GM18505 (cell line): Measurements from ENCODE around the gene PCDHB7.
"Not testable (repeated sequence)": the region's sequence is repeated elsewhere in the genome, so short reads cannot be mapped to it uniquely, and the experiment has no call there.

ENCODE experiments used
- ATAC-seq: cut with Tn5 transposase; IDR thresholded peaks from one replicate; pipeline ENCODE4 v1.9.1; 2021; ENCODE audit not compliant: unreplicated experiment
- POLR2A ChIP-seq: IDR thresholded peaks from 4 replicates; pipeline ENCODE4 v1.6.1; 2011; ENCODE audit warnings: borderline replicate concordance; ENCODE audit not compliant: insufficient read depth, insufficient read length; ENCODE audit errors: extremely low read depth

Gene PCDHB7

DNA sequence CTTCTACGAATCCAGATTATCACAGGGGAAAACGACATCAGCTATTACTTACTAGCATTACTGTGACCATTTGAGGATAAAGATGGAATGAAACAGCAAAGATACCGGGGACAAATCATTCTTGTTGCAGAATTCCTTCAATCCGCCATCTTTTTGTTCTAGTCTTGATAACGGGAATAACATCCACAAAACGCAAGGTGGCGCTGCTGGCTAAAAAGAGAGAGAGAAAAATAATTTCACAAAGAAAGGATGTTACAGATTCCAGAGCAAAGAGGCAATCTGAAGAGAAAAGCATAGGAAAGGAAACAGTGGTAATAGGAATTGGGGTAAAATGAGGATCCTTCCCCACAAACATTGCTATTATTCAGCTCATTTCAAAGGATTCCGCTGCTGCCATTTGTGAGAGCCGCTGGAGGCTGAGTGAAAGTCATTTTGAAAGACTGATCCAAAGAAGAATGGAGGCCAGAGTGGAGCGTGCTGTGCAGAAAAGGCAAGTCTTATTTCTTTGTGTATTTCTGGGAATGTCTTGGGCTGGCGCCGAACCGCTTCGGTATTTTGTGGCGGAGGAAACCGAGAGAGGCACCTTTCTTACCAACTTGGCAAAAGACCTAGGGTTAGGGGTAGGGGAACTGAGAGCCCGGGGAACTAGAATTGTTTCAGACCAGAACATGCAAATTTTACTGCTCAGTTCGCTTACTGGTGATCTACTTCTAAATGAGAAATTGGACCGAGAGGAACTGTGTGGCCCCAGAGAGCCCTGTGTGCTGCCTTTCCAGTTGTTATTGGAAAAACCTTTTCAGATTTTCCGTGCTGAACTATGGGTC is at the start of gene PCDHB7:
Gene PCDHB7 (plus strand): TSS at position 264 of the 824 bp plus-strand sequence. CDS start 192 bp downstream, at position 456.
- no peak for TF ChIP-seq POLR2A
- no peak for ATAC-seq

DNA sequence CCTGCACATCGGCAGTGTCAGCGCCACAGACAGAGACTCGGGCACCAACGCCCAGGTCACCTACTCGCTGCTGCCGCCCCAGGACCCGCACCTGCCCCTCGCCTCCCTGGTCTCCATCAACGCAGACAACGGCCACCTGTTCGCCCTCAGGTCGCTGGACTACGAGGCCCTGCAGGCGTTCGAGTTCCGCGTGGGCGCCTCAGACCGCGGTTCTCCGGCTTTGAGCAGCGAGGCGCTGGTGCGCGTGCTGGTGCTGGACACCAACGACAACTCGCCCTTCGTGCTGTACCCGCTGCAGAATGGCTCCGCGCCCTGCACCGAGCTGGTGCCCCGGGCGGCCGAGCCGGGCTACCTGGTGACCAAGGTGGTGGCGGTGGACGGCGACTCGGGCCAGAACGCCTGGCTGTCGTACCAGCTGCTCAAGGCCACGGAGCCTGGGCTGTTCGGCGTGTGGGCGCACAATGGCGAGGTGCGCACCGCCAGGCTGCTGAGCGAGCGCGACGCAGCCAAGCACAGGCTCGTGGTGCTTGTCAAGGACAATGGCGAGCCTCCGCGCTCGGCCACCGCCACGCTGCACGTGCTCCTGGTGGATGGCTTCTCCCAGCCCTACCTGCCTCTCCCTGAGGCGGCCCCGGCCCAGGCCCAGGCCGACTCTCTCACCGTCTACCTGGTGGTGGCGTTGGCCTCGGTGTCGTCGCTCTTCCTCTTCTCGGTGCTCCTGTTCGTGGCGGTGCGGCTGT is 48.9 kb upstream of the PCDHB7 start:
- ATAC-seq, result not testable (repeated sequence)

DNA sequence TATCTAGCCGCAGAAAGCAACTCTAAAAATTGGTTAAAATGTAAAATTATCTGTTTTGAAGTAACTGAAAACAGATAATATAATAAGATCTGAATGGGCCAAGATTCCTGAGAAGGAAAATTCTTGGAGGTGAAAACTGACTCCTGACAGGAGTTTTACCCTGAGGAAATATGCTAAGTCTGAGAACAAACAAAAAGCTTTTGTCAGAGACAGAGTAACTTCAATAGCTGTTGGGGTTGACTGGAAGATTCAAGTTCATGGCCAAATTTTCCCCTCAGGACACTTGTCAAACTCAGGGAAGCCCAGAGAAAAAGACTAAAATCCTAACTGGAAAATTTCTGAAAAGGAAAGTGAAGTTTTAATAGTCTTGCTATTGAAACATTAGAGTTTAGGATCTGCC is 45.1 kb upstream of the PCDHB7 start:
- TF ChIP-seq POLR2A, result no peak
- no peak for ATAC-seq

DNA sequence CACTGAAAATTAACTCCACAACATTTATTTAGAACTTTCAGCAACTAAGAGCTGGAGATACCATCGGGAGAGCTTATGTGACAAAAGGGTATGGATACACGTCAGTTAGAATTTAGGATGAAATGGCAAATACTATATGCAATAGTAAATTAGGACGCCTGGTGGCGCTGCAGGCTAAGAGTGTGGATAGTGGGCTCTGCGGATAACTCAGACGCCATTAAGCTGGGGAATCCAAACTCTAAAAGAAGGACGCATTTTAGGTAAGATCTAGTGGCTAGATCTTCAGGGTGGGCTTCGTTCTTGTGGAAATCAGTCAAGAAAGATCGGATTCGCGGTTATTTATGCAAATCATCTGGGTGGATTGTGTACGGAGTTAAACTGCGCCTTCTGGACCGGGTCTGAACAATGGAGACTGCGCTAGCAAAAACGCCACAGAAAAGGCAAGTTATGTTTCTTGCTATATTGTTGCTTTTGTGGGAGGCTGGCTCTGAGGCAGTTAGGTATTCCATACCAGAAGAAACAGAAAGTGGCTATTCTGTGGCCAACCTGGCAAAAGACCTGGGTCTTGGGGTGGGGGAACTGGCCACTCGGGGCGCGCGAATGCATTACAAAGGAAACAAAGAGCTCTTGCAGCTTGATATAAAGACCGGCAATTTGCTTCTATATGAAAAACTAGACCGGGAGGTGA is 37.3 kb upstream of the PCDHB7 start, which contains the start of gene PCDHB5:
Gene PCDHB5 (plus strand): TSS at position 177 of the 688 bp plus-strand sequence. CDS start 229 bp downstream, at position 406.
- ATAC-seq, result no peak

DNA sequence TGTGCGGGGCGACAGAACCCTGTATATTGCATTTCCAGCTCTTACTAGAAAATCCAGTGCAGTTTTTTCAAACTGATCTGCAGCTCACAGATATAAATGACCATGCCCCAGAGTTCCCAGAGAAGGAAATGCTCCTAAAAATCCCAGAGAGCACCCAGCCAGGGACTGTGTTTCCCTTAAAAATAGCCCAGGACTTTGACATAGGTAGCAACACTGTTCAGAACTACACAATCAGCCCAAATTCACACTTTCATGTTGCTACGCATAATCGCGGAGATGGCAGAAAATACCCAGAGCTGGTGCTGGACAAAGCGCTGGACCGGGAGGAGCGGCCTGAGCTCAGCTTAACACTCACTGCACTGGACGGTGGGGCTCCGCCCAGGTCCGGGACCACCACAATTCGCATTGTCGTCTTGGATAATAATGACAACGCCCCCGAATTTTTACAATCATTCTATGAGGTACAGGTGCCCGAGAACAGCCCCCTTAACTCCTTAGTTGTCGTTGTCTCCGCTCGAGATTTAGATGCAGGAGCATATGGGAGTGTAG is 36.7 kb upstream of the PCDHB7 start:
- TF ChIP-seq POLR2A, result no peak
- no peak for ATAC-seq

More for the DNA sequence above, 37.3 kb upstream of the PCDHB7 start, which contains the start of gene PCDHB5:
- TF ChIP-seq POLR2A, result no peak

DNA sequence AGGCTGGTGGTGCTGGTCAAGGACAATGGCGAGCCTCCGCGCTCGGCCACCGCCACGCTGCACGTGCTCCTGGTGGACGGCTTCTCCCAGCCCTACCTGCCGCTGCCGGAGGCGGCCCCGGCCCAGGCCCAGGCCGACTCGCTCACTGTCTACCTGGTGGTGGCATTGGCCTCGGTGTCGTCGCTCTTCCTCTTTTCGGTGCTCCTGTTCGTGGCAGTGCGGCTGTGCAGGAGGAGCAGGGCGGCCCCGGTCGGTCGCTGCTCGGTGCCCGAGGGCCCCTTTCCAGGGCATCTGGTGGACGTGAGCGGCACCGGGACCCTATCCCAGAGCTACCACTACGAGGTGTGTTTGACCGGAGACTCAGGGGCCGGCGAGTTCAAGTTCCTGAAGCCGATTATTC is 35.1 kb upstream of the PCDHB7 start:
- ATAC-seq, result not testable (repeated sequence)

DNA sequence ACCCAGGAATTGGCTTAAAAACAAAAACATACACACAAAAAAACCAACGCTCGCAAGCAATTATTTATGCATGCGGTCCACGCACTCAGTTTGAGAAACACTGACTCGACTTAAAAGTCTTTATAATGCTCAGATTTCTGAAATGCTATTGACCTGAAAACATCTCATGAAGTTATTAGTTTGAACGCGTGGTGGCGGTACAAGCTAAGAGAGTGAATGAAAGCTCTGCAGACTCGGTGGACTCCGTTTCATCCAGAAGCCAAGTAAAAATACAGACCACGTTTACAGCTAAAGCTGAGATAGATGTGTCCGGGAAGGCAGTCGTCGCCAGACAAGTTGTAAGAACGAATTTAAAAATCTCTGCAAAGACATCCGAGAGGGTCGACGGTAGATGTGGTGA is 22.6 kb upstream of the PCDHB7 start, which contains the start of gene PCDHB6:
Gene PCDHB6 (plus strand): TSS at position 246 of the 400 bp plus-strand sequence. CDS start 201 bp downstream, outside the sequence.
- no peak for TF ChIP-seq POLR2A
- ATAC-seq, result no peak

DNA sequence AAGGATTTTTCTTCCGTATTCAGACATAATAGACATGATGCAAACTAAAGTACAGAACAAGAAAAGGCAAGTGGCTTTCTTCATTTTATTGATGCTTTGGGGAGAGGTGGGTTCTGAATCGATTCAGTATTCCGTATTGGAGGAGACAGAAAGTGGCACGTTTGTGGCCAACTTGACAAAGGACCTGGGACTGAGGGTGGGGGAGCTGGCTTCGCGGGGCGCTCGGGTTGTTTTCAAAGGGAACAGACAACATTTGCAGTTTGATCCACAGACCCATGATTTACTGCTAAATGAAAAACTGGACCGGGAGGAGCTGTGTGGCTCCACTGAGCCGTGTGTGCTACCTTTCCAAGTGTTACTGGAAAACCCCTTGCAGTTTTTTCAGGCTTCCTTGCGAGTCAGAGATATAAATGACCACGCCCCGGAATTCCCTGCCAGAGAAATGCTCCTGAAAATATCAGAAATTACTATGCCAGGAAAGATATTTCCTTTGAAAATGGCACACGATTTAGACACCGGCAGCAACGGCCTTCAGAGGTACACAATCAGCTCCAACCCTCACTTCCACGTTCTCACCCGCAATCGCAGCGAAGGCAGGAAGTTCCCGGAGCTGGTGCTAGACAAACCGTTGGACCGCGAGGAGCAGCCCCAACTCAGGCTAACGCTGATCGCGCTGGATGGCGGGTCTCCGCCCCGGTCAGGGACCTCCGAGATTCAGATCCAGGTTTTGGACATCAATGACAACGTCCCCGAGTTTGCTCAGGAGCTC is 22.0 kb upstream of the PCDHB7 start:
- no peak for ATAC-seq
- TF ChIP-seq POLR2A, result no peak

DNA sequence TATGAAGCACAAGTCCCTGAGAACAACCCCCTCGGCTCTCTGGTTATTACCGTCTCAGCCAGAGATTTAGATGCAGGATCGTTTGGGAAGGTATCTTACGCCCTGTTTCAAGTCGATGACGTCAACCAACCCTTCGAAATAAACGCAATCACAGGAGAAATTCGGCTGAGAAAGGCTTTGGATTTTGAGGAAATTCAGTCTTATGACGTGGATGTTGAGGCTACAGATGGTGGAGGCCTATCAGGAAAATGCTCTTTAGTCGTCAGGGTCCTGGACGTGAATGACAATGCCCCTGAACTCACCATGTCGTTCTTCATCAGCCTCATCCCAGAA is 21.5 kb upstream of the PCDHB7 start:
- ATAC-seq, result no peak
- TF ChIP-seq POLR2A, result no peak

DNA sequence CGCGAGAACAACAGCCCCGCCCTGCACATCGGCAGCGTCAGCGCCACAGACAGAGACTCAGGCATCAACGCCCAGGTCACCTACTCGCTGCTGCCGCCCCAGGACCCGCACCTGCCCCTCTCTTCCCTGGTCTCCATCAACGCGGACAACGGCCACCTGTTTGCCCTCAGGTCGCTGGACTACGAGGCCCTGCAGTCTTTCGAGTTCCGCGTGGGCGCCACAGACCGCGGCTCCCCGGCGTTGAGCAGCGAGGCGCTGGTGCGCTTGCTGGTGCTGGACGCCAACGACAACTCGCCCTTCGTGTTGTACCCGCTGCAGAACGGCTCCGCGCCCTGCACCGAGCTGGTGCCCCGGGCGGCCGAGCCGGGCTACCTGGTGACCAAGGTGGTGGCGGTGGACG is 20.8 kb upstream of the PCDHB7 start:
- ATAC-seq, result not testable (repeated sequence)

DNA sequence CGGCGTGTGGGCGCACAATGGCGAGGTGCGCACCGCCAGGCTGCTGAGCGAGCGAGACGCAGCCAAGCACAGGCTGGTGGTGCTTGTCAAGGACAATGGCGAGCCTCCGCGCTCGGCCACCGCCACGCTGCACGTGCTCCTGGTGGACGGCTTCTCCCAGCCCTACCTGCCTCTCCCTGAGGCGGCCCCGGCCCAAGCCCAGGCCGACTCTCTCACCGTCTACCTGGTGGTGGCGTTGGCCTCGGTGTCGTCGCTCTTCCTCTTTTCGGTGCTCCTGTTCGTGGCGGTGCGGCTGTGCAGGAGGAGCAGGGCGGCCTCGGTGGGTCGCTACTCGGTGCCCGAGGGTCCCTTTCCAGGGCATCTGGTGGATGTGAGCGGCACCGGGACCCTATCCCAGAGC is 20.3 kb upstream of the PCDHB7 start:
- not testable (repeated sequence) for ATAC-seq

DNA sequence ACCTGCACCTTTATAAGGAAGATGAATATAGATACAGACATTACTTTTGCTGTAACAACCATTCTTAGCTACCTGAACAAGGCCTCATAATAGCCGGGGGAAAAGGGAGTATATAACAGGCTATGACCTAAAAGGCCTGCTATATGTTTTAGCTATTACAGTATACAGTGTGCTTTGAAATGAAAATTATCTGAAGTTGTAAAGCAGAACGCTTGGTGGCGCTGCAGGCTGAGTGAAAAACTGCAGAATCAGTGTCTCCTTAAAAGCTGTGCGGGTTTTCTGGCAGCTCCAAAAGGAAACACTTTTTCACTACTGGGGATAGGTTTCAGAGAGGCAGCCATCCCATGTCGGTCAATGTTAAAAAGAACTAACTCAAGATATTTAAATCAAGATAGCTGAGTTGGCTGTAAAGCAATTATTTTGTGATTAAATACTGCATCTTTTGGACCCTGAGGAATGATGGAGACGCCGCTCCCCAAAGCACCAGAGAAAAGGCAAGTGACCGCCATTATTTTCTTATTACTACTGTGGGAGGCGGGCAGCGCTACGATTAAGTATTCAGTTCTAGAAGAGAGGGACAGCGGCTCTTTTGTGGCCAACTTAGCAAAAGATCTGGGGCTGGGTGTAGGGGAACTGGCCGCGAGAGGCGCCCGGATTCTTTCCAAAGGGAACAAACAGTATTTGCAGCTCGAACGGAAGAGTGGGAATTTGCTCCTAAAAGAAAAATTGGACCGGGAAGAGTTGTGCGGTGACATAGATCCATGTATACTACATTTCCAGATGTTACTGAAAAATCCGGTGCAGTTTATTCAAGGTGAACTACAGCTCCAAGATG is 16.7 kb upstream of the PCDHB7 start:
- TF ChIP-seq POLR2A, result no peak
- ATAC-seq, result no peak

DNA sequence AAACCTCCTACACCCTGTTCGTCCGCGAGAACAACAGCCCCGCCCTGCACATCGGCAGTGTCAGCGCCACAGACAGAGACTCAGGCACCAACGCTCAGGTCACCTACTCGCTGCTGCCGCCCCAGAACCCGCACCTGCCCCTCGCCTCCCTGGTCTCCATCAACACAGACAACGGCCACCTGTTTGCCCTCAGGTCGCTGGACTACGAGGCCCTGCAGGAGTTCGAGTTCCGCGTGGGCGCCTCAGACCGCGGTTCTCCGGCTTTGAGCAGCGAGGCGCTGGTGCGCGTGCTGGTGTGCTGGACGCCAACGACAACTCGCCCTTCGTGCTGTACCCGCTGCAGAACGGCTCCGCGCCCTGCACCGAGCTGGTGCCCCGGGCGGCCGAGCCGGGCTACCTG is 15.1 kb upstream of the PCDHB7 start:
- not testable (repeated sequence) for ATAC-seq

DNA sequence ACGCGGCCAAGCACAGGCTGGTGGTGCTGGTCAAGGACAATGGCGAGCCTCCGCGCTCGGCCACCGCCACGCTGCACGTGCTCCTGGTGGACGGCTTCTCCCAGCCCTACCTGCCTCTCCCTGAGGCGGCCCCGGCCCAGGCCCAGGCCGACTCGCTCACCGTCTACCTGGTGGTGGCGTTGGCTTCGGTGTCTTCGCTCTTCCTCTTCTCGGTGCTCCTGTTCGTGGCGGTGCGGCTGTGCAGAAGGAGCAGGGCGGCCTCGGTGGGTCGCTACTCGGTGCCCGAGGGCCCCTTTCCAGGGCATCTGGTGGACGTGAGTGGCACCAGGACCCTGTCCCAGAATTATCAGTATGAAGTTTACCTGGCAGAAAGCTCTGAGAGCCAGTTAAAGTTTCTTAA is 14.5 kb upstream of the PCDHB7 start:
- not testable (repeated sequence) for ATAC-seq

DNA sequence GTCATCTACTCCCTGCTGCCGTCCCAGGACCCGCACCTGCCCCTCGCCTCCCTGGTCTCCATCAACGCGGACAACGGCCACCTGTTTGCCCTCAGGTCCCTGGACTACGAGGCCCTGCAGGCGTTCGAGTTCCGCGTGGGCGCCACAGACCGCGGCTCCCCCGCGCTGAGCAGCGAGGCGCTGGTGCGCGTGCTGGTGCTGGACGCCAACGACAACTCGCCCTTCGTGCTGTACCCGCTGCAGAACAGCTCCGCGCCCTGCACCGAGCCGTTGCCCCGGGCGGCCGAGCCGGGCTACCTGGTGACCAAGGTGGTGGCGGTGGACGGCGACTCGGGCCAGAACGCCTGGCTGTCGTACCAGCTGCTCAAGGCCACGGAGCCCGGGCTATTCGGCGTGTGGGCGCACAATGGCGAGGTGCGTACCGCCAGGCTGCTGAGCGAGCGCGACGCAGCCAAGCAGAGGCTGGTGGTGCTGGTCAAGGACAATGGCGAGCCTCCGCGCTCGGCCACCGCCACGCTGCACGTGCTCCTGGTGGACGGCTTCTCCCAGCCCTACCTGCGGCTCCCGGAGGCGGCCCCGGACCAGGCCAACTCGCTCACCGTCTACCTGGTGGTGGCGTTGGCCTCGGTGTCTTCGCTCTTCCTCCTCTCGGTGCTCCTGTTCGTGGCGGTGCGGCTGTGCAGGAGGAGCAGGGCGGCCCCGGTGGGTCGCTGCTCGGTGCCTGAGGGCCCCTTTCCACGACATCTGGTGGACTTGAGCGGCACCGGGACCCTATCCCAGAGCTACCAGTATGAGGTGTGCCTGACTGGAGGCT is 2.1 kb downstream of the PCDHB7 start:
- not testable (repeated sequence) for ATAC-seq
